DMS 273 (cell line): ENCODE data around the gene SCP2.
A peak's percentile ranks its signal among the peaks of the same experiment; 100 is the strongest.

Source experiments
- DNase-seq: peaks from one replicate; lab custom pipeline; 2025; ENCODE audit not compliant: unreplicated experiment; lab: John Stamatoyannopoulos, UW

Gene SCP2

GRCh38 chr1:53080041-53080440 is 153.0 kb downstream of the SCP2 start:
- no peak for DNase-seq

DNA sequence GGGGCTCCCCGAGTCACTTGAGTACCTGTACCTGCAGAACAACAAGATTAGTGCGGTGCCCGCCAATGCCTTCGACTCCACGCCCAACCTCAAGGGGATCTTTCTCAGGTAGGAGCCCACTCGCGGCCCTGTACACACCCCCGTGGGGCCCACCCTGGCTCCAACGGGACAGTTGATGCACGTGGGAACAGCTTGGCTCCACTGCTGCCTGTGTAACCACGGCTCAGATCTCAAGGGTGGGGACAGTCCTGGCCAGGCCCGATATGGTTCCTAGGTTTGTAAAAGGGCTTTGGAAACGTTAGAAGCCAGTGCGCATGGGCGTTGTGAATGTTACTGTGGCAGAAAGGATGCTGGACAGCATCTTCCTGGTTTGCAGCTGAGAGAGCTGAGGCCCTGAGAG is 153.7 kb downstream of the SCP2 start:
- no peak for DNase-seq

- DNase-seq, result no peak
Measured at GRCh38 chr1:53081384-53082066, 154.4 kb downstream of the SCP2 start.

DNA sequence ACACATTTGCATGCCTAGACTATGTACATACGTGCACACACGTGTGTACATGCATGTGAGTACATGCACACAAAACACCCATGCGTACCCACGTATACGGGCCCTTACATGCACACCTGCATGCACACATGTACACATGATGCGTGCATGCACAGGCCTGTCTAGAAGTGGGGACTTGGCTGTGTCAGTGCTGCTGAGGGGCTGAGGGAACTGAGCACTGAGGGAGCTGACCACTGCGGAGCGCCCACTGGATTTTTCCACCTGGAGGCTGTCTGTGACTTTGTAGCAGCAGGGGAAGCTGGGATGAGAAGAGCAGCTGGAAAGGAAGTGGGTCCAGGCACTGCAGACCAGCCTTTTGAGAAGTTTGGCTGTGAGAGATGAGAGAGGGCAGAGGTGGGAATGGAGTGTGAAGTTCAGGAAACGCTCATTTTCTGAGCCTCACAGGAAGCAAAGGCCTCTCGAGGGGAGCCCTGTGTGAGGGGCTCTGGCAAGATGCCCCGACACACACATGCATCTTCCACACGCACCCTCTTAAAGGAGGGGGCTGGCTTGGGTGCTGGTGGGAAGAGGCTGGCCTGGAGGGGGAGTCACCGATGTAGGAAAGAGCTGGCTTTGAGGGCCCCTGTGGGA is 155.9 kb downstream of the SCP2 start:
- DNase-seq, result no peak

DNA sequence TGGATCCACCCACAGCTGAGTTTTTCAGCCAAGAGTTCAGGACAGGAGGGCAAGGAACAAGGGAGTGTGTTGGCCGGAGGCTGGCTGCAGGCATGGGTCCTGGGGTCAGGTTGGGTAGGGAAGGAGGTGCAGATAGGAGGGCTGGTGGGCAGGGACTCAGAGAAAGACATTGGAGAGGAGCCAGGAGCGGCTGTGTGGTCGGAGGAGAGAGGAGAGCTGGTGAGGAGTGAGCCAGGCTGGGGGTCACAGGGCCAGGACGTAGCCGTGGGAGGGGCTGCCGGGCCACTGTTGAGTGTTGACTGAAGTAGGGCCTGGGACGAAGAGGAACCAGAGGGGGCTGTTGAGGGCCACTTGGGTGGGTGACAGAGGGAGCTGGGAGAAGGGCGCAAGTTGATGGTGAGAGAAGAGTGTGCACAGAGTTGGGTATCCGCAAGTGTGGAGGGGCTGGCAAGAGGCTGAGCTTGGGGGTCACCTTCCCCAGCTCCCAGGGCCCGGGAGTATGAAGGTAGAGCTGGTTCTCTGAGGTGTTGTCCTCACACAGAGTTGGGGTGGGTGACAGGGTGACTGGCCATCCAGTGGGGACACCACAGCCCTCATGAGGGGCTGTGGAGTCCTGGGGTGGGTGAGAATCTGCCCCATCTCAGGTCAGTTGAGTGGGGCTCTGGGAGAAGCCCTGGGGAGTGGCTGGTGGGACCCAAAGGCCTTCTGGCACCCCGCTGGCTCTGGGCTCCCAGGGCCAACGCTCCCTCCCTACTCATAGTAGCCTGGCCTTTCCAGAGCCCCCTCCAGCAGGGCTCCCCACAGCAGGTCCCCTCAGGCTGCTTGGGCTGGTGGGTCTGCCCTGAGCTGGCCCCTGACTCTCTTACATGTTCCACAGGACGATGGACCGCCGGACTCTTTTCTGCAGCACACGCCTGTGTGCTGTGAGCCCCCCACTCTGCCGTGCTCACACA is 156.8 kb downstream of the SCP2 start:
- no peak for DNase-seq

- DNase-seq, result peak; percentile 42
Measured at GRCh38 chr1:53084589-53084971, 157.5 kb downstream of the SCP2 start.

GRCh38 chr1:53085405-53085804 is 158.3 kb downstream of the SCP2 start:
- DNase-seq, result no peak

- peak; percentile 93 for DNase-seq
Measured at GRCh38 chr1:53086491-53087070, 159.5 kb downstream of the SCP2 start.

DNA sequence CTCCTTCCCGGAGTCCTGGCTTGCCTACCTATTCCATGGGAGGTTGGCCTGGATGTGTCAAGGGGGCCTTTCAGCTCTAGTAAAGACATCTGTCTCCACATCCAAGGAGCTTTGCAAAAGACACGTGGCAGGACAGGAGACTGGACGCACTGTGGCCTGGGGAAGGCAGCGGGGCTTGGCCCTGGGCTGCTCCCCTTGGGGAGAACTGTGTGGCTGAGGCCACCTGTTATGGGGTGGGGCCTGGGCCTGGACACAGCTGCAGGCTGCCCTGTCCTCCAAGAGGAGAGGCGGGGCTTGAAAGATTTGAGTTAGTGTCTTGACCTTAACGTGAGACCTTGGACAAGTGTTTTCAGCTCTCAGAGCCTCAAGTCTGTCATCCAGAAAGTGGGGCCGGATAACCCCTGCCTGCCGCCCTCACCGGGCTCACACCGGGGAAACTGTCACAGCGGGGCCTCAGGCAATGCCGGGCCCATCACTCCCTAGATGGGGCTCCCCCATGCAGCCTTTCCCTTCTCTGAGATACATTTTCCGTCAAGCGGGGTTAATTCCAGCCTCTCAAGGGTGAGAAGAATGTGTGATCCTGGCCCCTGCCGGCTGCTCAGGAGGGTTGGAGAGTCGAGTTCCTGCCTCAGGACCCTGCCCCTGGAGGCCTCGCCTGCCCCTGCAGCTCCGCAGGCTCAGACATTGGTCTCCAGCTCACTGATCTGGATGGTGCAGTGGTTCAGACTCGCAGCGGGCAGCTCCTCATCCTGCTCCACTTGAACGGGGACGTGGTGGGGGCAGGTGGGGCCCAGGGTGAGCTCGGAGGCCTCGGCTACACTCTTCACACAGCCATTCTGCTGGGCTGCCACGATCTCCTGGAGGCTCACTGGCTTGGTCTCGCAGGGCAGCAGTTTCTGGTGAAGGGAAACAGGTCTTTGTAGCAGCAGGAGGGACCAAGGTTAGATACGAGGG is 160.5 kb downstream of the SCP2 start:
- DNase-seq, result peak; percentile 40

DNA sequence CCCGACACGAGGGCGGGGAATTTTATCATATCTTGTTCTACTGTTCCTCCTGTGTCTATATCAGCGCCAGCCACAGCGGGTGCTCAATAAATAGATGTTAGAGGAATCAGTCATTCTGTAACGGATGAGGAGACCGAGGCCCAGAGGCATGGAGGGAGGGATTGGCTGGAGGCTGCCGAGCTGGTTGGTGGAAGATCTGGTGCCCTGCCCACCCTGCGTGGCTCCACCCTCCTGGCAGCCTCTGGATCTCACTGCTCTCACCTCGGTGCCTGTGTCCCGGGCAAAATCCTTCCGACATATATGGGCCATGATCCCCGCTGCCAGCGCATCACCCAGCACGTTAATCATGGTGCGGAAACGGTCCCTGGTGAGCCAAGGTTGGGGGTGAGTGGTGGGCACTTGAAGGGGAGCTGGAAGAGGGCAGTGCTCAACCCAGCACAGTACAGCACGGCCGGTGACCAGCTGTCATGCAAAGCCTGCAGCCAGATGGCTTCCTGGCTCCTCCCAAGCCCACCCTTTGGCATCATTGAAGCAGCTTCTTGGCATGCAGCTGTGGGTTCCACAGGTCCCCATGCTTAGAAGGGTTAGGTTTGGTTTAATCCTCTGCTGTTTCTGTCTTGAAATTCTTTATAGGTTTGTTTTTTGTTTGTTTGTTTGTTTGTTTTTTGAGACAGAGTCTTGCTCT is 161.7 kb downstream of the SCP2 start:
- DNase-seq, result peak; percentile 89

DNA sequence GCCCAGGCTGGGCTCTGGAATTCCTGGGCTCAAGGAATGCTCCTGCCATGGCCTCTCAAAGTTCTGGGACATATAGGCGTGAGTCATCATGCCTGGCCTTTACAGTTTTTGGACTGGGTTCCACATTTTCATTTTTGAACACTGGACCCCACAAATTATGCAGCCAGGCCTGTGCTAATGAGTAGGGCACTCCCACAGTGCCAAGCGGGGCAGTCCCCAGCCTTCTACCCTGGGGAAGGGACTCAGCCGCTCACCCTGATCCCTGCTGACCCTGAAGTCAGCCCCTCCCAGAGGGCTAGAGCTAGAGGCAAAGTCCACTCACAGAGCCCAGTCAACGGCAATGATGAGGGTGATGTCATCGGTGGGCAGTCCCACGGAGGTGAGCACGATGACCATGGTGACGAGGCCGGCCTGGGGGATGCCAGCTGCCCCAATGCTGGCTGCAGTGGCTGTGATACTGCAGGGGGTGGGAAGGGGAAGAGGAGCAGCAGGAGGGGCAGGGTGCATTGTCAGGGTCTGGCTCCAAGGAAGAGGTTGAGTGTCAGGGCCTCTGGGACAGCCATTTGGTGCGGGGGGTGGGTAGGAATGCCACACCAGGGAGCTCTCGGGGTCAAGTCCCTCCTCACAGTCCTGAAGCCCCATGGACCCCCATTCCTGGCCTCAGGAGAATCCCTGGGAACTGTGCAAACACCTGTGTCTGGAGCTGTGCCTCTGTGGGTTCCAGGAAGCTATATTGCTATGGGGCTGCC is 162.6 kb downstream of the SCP2 start:
- no peak for DNase-seq

GRCh38 chr1:53090227-53091147 is 163.4 kb downstream of the SCP2 start:
- no peak for DNase-seq

GRCh38 chr1:53091841-53092645 is 165.0 kb downstream of the SCP2 start:
- DNase-seq, result no peak

DNA sequence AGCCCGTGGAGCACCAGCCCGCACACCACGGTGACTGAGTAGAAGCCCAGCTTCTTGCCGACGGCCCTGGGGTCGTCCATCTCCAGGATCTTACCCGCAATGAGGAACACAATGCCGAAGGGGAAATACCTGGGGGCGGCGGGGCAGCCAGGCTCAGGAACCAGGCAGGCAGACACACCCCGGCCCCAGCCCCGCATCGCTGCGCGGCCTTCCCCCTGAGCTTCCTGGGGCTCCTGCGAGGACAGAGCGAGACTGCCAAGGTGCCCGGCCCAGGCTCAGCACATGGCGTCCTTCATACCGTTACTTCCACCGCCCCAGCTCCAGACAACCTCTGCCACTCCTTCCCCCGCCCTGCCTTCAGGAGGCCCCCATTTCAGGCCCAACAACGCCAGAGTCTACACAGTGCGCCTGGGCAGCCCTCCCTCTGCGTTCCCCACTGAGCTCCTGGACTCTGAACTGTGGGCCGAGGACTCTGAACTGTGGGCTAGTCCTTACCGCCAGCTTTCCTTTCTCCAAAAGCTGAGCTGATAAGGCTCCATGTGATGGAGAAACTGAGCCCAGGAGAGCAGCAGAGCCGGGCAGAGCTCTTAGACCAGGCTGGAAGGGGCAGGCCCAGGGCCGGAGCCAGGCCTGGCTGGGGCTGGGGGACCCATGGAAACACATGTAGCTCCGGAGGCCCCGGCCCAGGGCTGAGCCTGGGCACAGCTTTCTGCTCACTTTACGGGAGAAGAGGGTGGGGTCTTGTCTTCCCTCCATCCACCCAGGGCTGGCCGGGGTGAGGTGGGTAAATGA is 165.8 kb downstream of the SCP2 start:
- DNase-seq, result no peak

- DNase-seq, result no peak
Measured at GRCh38 chr1:53093451-53093754, 166.3 kb downstream of the SCP2 start.

DNA sequence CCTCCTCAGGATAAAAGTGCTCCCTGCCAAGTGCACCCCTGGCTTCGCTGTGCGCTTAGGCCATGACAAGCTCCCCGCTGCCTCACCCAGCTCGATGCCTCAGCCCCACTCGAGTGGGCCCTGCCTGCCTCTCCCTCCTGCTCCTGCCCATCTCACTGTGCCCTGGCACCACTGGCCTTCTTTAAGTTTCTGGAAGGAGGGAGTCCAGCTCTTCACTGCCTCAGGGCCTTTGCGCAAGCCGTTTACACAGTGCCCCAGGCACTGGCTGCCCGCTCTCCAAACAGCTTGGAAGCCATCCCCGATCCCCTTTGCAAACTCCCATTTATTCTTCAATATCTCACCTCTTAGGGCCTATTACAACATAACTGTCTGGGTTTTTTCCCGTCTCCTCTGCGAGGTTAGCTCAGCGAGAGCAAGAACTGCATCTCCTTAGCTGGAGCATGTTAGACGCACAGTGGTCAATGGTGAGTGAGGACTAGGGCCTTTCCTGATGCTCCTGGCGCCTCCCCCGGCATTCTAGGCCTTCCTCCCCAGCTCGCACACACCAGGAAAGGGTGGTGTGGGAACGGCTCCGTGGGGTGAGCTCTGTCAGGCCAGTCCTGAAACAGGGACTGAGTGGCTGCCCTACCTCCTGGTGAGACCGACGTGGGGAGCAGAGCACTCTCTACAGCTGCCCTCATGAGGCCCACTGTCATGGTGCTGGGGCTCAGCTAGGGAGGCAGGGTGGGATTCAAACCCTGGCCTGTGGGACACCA is 166.9 kb downstream of the SCP2 start:
- DNase-seq, result no peak
